Measurements from ENCODE around the gene PUS7. TPM values are rescaled to one million over a fixed set of nuclear protein-coding genes. Genes with fewer than 3 reads are reported as not detected.
"Not testable (repeated sequence)": the region's sequence is repeated elsewhere in the genome, so short reads cannot be mapped to it uniquely, and the experiment has no call there.

Gene PUS7
- total RNA-seq, 1 donor from 2014 or later = 23.5 TPM

DNA sequence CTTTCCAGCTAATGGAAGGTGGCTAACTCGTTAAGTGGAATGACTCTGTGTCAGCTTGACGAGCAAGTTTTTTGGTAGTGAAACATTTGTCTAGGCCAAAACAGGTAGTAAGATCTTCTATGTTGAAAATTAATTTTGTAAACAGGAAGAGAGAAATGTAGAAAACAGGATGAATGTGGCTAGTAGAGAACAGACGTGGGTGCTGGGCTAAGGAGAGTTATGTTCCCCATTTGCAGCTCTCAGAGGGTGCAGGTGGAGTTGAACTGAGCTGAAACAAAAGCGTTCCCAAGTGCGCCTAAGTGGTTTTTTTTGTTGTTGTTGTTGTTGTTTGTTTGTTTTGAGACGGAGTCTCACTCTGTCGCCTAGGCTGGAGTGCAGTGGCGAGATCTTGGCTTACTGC lies 73.9 kb downstream of the PUS7 start:
- no peak for DNase-seq (ENCODE audit: low read depth)

DNA sequence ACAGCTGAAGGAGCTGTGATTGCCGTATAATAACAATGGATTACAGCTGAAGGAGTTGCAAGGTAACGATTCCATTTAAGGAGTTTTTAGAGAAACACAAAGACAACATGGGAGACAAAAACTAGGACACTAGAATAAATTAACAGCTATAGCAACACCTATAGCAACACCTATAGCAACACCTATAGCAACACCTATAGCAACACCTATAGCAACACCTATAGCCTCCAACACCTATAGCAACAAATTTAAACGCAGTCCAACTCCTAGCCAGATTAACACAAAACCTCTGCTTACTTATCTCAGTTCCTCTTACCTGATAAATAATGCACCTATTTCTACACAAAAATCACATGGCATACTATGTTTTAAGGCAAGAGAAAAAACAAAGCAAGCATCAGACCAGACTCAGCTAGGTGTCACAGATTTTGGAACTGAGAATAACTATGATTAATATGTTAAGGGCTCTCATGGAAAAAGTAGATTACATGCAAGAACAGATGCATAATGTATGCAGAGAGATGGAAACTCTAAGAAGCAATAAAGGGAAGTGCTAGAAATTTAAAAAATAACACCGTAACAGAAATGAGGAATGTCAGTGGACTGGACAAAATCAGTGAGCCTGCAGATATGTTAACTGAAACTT lies 77.6 kb downstream of the PUS7 start:
- no peak for DNase-seq (ENCODE audit: low read depth)

- DNase-seq (ENCODE audit: low read depth) = not testable (repeated sequence)
Measured at GRCh38 chr7:105442214-105442613, 79.9 kb downstream of the PUS7 start.

- peak; percentile 99 for DNase-seq (ENCODE audit: low read depth)
Measured at GRCh38 chr7:105439174-105439893, 82.7 kb downstream of the PUS7 start.

- DNase-seq (ENCODE audit: low read depth) = no peak
Measured at GRCh38 chr7:105438847-105439173, 83.3 kb downstream of the PUS7 start.

- DNase-seq (ENCODE audit: low read depth) = no peak
Measured at GRCh38 chr7:105438254-105438653, 83.8 kb downstream of the PUS7 start.

- DNase-seq (ENCODE audit: low read depth) = not testable (repeated sequence)
Measured at GRCh38 chr7:105437356-105437755, 84.7 kb downstream of the PUS7 start.

GRCh38 chr7:105429746-105430612 lies 92.1 kb downstream of the PUS7 start:
- DNase-seq (ENCODE audit: low read depth) = peak; percentile 94

DNA sequence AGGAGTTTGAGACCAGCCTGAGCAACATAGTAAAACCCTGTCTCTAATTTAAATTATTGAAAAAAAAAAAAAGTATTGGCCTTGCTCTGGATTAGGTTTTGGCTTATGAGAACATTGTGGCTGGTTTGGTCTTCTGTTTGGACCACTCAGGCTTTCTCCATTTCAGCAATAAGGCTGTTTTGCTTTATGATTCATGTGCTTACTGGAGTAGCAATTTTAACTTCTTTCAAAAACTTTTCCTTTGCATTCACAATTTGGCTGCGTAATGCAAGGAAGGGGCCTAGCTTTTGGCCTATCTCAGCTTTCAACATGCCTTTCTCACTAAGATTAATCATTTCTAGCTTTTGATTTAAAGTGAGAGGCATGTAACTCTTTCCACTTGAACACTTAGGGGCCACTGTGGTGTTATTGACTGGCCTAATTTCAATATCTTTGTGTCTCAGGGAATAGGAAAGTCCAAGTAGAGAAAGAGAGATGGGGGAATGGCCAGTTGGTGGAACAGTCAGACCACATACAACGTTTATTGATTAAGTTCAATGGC lies 95.4 kb downstream of the PUS7 start:
- DNase-seq (ENCODE audit: low read depth) = peak; percentile 41

GRCh38 chr7:105423987-105424386 lies 98.1 kb downstream of the PUS7 start:
- no peak for DNase-seq (ENCODE audit: low read depth)

DNA sequence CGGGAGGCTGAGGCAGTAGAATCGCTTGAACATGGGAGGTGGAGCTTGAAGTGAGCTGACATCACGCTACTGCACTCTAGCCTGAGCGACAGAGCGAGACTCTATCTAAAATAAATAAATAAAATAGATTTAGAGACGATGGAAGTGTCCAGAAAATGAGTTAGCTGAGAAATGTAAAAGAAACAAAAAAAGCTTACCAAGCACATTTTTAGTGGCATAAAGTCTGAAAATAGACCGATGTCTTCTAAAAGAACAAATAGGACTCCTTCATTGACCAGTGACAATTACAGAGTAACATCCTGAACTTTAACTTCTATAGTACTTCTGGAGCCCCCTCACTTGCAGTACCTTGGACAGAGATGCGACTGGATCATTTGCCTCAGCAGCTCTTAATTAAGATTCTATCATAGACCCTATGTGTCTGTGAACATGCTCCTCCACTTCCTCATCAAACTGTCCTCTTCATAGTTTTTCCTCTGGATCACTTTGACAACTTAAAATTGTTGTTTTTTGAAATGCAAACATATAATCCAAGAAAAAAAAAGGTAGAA lies 108.1 kb downstream of the PUS7 start:
- no peak for DNase-seq (ENCODE audit: low read depth)

DNA sequence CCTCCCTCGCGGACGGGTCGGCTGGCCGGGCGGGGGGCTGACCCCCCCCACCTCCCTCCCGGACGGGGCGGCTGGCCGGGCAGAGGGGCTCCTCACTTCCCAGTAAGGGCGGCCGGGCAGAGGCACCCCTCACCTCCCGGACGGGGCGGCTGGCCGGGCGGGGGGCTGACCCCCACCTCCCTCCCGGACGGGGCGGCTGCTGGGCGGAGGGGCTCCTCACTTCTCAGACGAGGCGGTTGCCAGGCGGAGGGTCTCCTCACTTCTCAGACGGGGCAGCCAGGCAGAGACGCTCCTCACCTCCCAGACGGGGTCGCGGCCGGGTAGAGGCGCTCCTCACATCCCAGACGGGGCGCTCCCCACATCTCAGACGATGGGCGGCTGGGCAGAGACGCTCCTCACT lies 111.3 kb downstream of the PUS7 start:
- DNase-seq (ENCODE audit: low read depth) = not testable (repeated sequence)

DNA sequence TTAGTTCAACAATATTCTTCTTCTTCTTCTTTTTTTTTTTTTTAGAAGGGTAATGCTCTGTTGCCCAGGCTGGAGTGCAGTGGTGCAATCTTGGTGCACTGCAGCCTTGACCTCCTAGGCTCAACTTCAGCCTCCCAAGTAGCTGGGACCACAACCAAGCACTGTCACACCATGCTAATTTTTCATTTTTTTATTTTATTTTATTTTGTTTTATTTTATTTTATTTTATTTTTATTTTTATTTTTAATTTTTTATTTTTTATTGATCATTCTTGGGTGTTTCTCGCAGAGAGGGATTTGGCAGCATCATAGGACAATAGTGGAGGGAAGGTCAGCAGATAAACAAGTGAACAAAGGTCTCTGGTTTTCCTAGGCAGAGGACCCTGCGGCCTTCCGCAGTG lies 112.3 kb downstream of the PUS7 start:
- DNase-seq (ENCODE audit: low read depth) = not testable (repeated sequence)

GRCh38 chr7:105408791-105409410 lies 113.2 kb downstream of the PUS7 start:
- DNase-seq (ENCODE audit: low read depth) = no peak

Other genes starting within 250 kb of the PUS7 start
- gene SRPK2, start 133.3 kb downstream of the PUS7 start, total RNA-seq = 42.4 and 79.5 TPM in 2 replicates
- 15.1 and 16.2 TPM in 2 replicates for gene RINT1, start 9.9 kb upstream of the PUS7 start, total RNA-seq
- 0.35 TPM in 1 of 2 replicates, not detected in the other for gene EFCAB10, start 59.2 kb upstream of the PUS7 start, total RNA-seq

Measured in renal cortical epithelial cell (primary cell).